H1 (cell line): ENCODE measurements around the gene SLC35E4. TPM values are rescaled to one million over a fixed set of nuclear protein-coding genes. Genes with fewer than 3 reads are reported as not detected.

Experiments
- CTCF ChIA-PET: fragments of 300-600 bp; sonication (Branson Sonifier 250); formaldehyde crosslinking; loops from one replicate; lab custom pipeline; 2021; ENCODE audit not compliant: partially characterized antibody; lab: Charles Lee
- POLR2A ChIA-PET: fragments of 300-600 bp; sonication (Branson Sonifier 250); formaldehyde crosslinking; loops from one replicate; lab custom pipeline; 2021; ENCODE audit warnings: inconsistent platforms; ENCODE audit not compliant: partially characterized antibody; lab: Charles Lee
- DNase-seq, 2 experiments: peaks; one replicate each; pipeline versions ENCODE4 v3.0.0 to v3.0.0-alpha.2; 2010 to 2022; ENCODE audit warnings: low spot score in 2 of 2, low read depth in 1 of 2, mixed read lengths in 1 of 2
- FAIRE-seq: peaks from 2 replicates; lab custom pipeline; 2011; peaks lifted over from hg19 to GRCh38; lab: Jason Lieb, UNC
- H2AFZ ChIP-seq: 2 replicates; pipeline ENCODE4 v1.8.1; 2012; ENCODE audit warnings: low read length, inconsistent platforms
- H2AK5ac ChIP-seq: 2 replicates; pipeline ENCODE4 v1.6.1; 2013; ENCODE audit warnings: low read depth, low read length
- H2BK120ac ChIP-seq: replicated peaks from 2 replicates; pipeline ENCODE3; 2013; ENCODE audit warnings: low read depth, low read length, inconsistent platforms
- H2BK12ac ChIP-seq: 2 replicates; pipeline ENCODE4 v1.6.1; 2013; ENCODE audit warnings: low read depth, low read length
- H2BK15ac ChIP-seq: 2 replicates; pipeline ENCODE4 v1.6.1; 2013; ENCODE audit warnings: low read length
- H2BK20ac ChIP-seq: 2 replicates; pipeline ENCODE4 v1.6.1; 2013; ENCODE audit warnings: low read length
- H2BK5ac ChIP-seq: 2 replicates; pipeline ENCODE4 v1.6.1; 2013; ENCODE audit warnings: low read depth, low read length
- H3K14ac ChIP-seq: 2 replicates; pipeline ENCODE4 v1.6.1; 2013; ENCODE audit warnings: inconsistent platforms; ENCODE audit not compliant: insufficient read length
- H3K18ac ChIP-seq: 2 replicates; pipeline ENCODE4 v1.6.1; 2013; ENCODE audit warnings: low read length; ENCODE audit errors: extremely low read depth
- H3K23ac ChIP-seq: 2 replicates; pipeline ENCODE4 v1.6.1; 2013; ENCODE audit warnings: inconsistent platforms; ENCODE audit not compliant: insufficient read length
- H3K23me2 ChIP-seq: 2 replicates; pipeline ENCODE4 v1.6.1; 2013; ENCODE audit warnings: low read depth, low read length
- H3K27ac ChIP-seq: 2 replicates; pipeline ENCODE4 v1.6.1; 2011; ENCODE audit warnings: low read depth, low read length, inconsistent platforms
- H3K27me3 ChIP-seq, 4 experiments: replicated peaks in 1 of 4; 1 replicate in 1 of 4; 2 replicates in 3 of 4; pipeline versions ENCODE4 v1.6.1 to v1.8.1; 2011 to 2013; ENCODE audit warnings: low read length in 3 of 4, mild to moderate bottlenecking in 3 of 4, inconsistent platforms in 2 of 4, mixed read lengths in 2 of 4, moderate library complexity in 1 of 4; ENCODE audit not compliant: control insufficient read depth in 3 of 4, insufficient read depth in 3 of 4; ENCODE audit errors: extremely low read depth in 1 of 4
- H3K36me3 ChIP-seq, 4 experiments: 2 replicates each; pipeline versions ENCODE4 v1.6.1 to v1.8.1; 2011 to 2013; ENCODE audit warnings: mild to moderate bottlenecking in 4 of 4, low read length in 3 of 4, moderate library complexity in 2 of 4, control low read depth in 1 of 4, inconsistent platforms in 1 of 4; ENCODE audit not compliant: insufficient read depth in 4 of 4, control insufficient read depth in 2 of 4
- H3K4ac ChIP-seq: replicated peaks from 2 replicates; pipeline ENCODE3; 2013; ENCODE audit warnings: low read length, low read depth, mixed read lengths, inconsistent platforms; ENCODE audit not compliant: insufficient read length
- H3K4me1 ChIP-seq, 4 experiments: replicated peaks in 1 of 4; 1 replicate in 1 of 4; 2 replicates in 3 of 4; pipeline versions ENCODE4 v1.6.1 to v1.8.1; 2011 to 2013; ENCODE audit warnings: low read length in 3 of 4, inconsistent platforms in 2 of 4, mixed read lengths in 1 of 4; ENCODE audit not compliant: insufficient read depth in 4 of 4, control insufficient read depth in 3 of 4
- H3K4me2 ChIP-seq, 2 experiments: 2 replicates each; pipeline versions ENCODE4 v1.6.1 to v1.8.1; 2011 to 2013; ENCODE audit warnings: low read depth in 2 of 2, low read length in 2 of 2, control low read depth in 1 of 2, inconsistent platforms in 1 of 2, mild to moderate bottlenecking in 1 of 2; ENCODE audit not compliant: insufficient read depth in 1 of 2
- H3K4me3 ChIP-seq, 4 experiments: fragments of 200-600, 300-600 bp in 1 of 4; sonication (generic), shearing (Covaris generic), sonication (Bioruptor Twin) in 1 of 4; 2 replicates each; pipeline versions ENCODE4 v1.5.1 to v1.8.1; 2011 to 2016; ENCODE audit warnings: low read length in 4 of 4, low read depth in 3 of 4, control low read depth in 2 of 4, inconsistent platforms in 2 of 4, mild to moderate bottlenecking in 2 of 4, mixed read lengths in 1 of 4, moderate library complexity in 1 of 4; ENCODE audit not compliant: insufficient read depth in 2 of 4; ENCODE audit errors: extremely low read depth in 1 of 4
- H3K56ac ChIP-seq: replicated peaks from 2 replicates; pipeline ENCODE3; 2013; ENCODE audit warnings: low read depth, mild to moderate bottlenecking, mixed read lengths, low read length, inconsistent platforms; ENCODE audit not compliant: insufficient read length
- H3K79me1 ChIP-seq: 2 replicates; pipeline ENCODE4 v1.6.1; 2013; ENCODE audit warnings: low read depth, low read length, control low read depth
- H3K79me2 ChIP-seq, 2 experiments: 2 replicates each; pipeline versions ENCODE4 v1.6.1 to v1.8.1; 2012 to 2013; ENCODE audit warnings: low read length in 2 of 2, mild to moderate bottlenecking in 2 of 2, inconsistent platforms in 1 of 2; ENCODE audit not compliant: insufficient read depth in 2 of 2, control insufficient read depth in 1 of 2
- H3K9ac ChIP-seq, 4 experiments: replicated peaks in 1 of 4; 1 replicate in 1 of 4; 2 replicates in 3 of 4; pipeline versions ENCODE4 v1.6.1 to v1.8.1; 2011 to 2013; ENCODE audit warnings: low read depth in 3 of 4, low read length in 3 of 4, control low read depth in 2 of 4, mild to moderate bottlenecking in 2 of 4, moderate library complexity in 2 of 4, inconsistent platforms in 1 of 4; ENCODE audit errors: extremely low read depth in 1 of 4
- H3K9me3 ChIP-seq, 2 experiments: 2 replicates each; pipeline versions ENCODE4 v1.6.1 to v1.8.1; 2012 to 2013; ENCODE audit warnings: mild to moderate bottlenecking in 2 of 2, moderate library complexity in 2 of 2, control low read depth in 1 of 2, inconsistent platforms in 1 of 2, low read depth in 1 of 2, low read length in 1 of 2, mixed read lengths in 1 of 2; ENCODE audit not compliant: insufficient read depth in 2 of 2
- H4K20me1 ChIP-seq, 2 experiments: replicated peaks in 1 of 2; 2 replicates each; pipeline versions ENCODE3 to v1.8.1; 2011 to 2013; ENCODE audit warnings: inconsistent platforms in 2 of 2, low read length in 2 of 2, mild to moderate bottlenecking in 1 of 2; ENCODE audit not compliant: insufficient read depth in 2 of 2, control insufficient read depth in 1 of 2
- H4K5ac ChIP-seq: 2 replicates; pipeline ENCODE4 v1.6.1; 2013; ENCODE audit warnings: low read length, low read depth, mixed read lengths, inconsistent platforms; ENCODE audit not compliant: insufficient read length
- H4K8ac ChIP-seq: 2 replicates; pipeline ENCODE4 v1.8.0; 2013; ENCODE audit warnings: mild to moderate bottlenecking, moderate library complexity, low read length, inconsistent platforms; ENCODE audit not compliant: insufficient read depth; ENCODE audit errors: extremely low read depth
- H4K91ac ChIP-seq: replicated peaks from 2 replicates; pipeline ENCODE3; 2013; ENCODE audit warnings: low read length, mixed read lengths, inconsistent platforms; ENCODE audit not compliant: insufficient read length
- CREB1 ChIP-seq: IDR thresholded peaks from 2 replicates; pipeline ENCODE4 v1.6.1; 2012; ENCODE audit warnings: inconsistent platforms
- JUND ChIP-seq: IDR thresholded peaks from 2 replicates; pipeline ENCODE4 v1.6.1; 2011; ENCODE audit warnings: mild to moderate bottlenecking, improper control_type of control experiment, low read length
- KDM1A ChIP-seq: fragments of 200-600, 300-600 bp; sonication (generic); IDR thresholded peaks from 2 replicates; pipeline ENCODE4 v1.7.1; 2016; ENCODE audit warnings: mild to moderate bottlenecking, low read length, borderline replicate concordance
- KDM5A ChIP-seq: fragments of 200-600 bp; IDR thresholded peaks from 2 replicates; pipeline ENCODE4 v1.7.1; 2012; ENCODE audit warnings: mild to moderate bottlenecking, low read length, inconsistent platforms, mixed read lengths
- RBBP5 ChIP-seq: IDR thresholded peaks from 2 replicates; pipeline ENCODE4 v1.7.1; 2012; ENCODE audit warnings: low read depth, mild to moderate bottlenecking, inconsistent platforms, low read length, moderate library complexity, borderline replicate concordance
- SP1 ChIP-seq: IDR thresholded peaks from 2 replicates; pipeline ENCODE4 v1.6.1; 2011; ENCODE audit warnings: low read depth, low read length
- TBP ChIP-seq: IDR thresholded peaks from 2 replicates; pipeline ENCODE4 v1.6.1; 2011; ENCODE audit warnings: low read depth, low read length, improper control_type of control experiment
- WGBS, 2 experiments: shearing (Covaris generic) in 1 of 2; methylation state at CpG; one replicate each; pipeline versions ENCODE4 v1.1.6 to v1.1.7; 2013 to 2015; ENCODE audit warnings: low lambda C conversion rate in 2 of 2, mixed read lengths in 2 of 2, inconsistent platforms in 1 of 2, low coverage in 1 of 2, missing lambda C conversion rate in 1 of 2; ENCODE audit not compliant: insufficient replicate concordance in 2 of 2, insufficient coverage in 1 of 2, insufficient read length in 1 of 2; ENCODE audit errors: extremely low coverage in 1 of 2, missing lambda C conversion rate in 1 of 2; 5-methylcytosine and 5-hydroxymethylcytosine counted together
- polyA plus RNA-seq, 7 experiments: library from polyadenylated mRNA; depleted of rRNA in 3 of 7; stranded (reverse) in 5 of 7; unstranded in 2 of 7; fragments of >200 nt in 5 of 7; fragments of 200-250 nt in 2 of 7; gene quantifications; 1 replicate in 5 of 7; 2 replicates in 1 of 7; 4 replicates in 1 of 7; pipeline versions ENCODE4 v1.2.1 to v1.2.3, GENCODE V29; 2011 to 2013; ENCODE audit warnings: missing spikeins in 2 of 7, mixed read lengths in 2 of 7
- total RNA-seq: library from RNA; stranded (reverse); fragmentation: NEBNext Ultra II Directional; extraction: Animal tissue kit (Norgen Biotek cat#: 25700); gene quantifications from 2 replicates; pipeline ENCODE4 v1.2.1, GENCODE V29; 2021

The SLC35E4 gene
- total and polyA plus RNA-seq, 2 of the 8 experiments (the other 6 are each of a cell fraction or from before 2014, with no cell fraction given): 5.1 to 5.6 TPM

DNA sequence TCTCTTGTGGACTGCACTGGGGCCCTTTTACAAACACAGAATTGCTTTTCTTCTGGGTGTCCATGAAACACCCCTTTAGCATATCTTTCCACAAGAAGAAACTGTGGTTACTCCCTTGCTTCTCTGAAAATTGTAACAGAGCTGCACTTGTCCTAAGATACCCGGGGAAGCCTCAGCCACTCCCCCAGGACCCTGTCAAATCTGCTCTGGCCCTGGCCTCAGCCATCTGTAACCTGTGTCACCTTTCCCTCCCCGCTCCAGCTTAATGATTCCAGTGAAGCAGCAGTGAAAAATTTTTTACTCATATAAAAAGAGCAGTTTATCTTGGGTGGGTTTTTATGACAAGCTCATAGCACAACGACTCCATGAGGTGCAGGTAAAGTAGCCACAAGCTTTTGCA, 35.5 kb downstream of the SLC35E4 start:
- H3K4me1 ChIP-seq: peaks cover 0 to 2% (median under 1%) of the 10 kb centered on the region in 4 experiments; a peak in 4 of 7 replicates
- no peak overlapping the region for H3K18ac ChIP-seq
- no peaks in the 10 kb centered on the region for H3K79me2 ChIP-seq
- no peak overlapping the region for H3K4me2 ChIP-seq
- no peak overlapping the region for H3K56ac ChIP-seq
- H2AFZ ChIP-seq: no peak overlapping the region
- no peak overlapping the region for H3K14ac ChIP-seq
- no peak overlapping the region for H2BK12ac ChIP-seq
- no peak overlapping the region for H3K4me3 ChIP-seq
- FAIRE-seq (no peak), DNase-seq (no peak)
- peaks cover 0 to 13% (median 8%) of the 10 kb centered on the region in 4 experiments; a peak in 5 of 7 replicates for H3K27me3 ChIP-seq
- no peak overlapping the region for H2BK5ac ChIP-seq
- H4K20me1 ChIP-seq: no peaks in the 10 kb centered on the region
- H2BK20ac ChIP-seq: no peak overlapping the region
- no peak overlapping the region for H4K5ac ChIP-seq
- H2AK5ac ChIP-seq: no peak overlapping the region
- no peak overlapping the region for H3K9ac ChIP-seq
- H3K27ac ChIP-seq: no peak overlapping the region
- no peak overlapping the region for H4K8ac ChIP-seq
- no peaks in the 10 kb centered on the region for H3K9me3 ChIP-seq
- no peak overlapping the region for H2BK120ac ChIP-seq
- H2BK15ac ChIP-seq: no peak overlapping the region
- no peak overlapping the region for H4K91ac ChIP-seq
- WGBS, 2 experiments: 86% methylated on average over 3 of the region's 3 CpGs; no CpG with 5 or more reads in 1 of the 2 experiments
- ChIA-PET POLR2A (no interaction called here), CTCF (interaction anchor here (1.1 to 3.3 kb wide), 3 partner anchors 8 to 85 kb away, joined by 3 to 14 read pairs (median 3); partner anchors contain the start of gene SLC35E4)
- TF ChIP-seq KDM1A: no peak
- no peak for TF ChIP-seq SP1
- no peak for TF ChIP-seq KDM5A
- no peak for TF ChIP-seq JUND
- TF ChIP-seq CREB1: no peak
- no peak for TF ChIP-seq RBBP5
- TF ChIP-seq TBP: no peak
- H3K36me3 ChIP-seq: no peaks in the 10 kb centered on the region
- H3K23me2 ChIP-seq: peaks cover 16% of the 10 kb centered on the region; the same call in 1 of the 2 replicates
- H3K4ac ChIP-seq: no peak overlapping the region
- H3K79me1 ChIP-seq: no peaks in the 10 kb centered on the region
- H3K23ac ChIP-seq: no peak overlapping the region
